ENCODE data around the gene NRXN3. TPM values are rescaled to one million over a fixed set of nuclear protein-coding genes. Genes with fewer than 3 reads are reported as not detected.

The NRXN3 gene
- total RNA-seq, 2 donors from 2014 or later, result not detected

- Mint-ChIP-seq H3K4me1 (ENCODE audit: low read depth) (no peaks in the 10 kb centered on the region), H3K27me3 (ENCODE audit: low read depth) (no peaks in the 10 kb centered on the region), H3K4me3 (no peak overlapping the region), H3K9me3 (peaks cover 8 to 9% of the 10 kb centered on the region in 2 donors), H3K36me3 (ENCODE audit: insufficient read depth in 2 of 2) (no peaks in the 10 kb centered on the region), H3K27ac (no peak overlapping the region)
- DNase-seq (no peak), ATAC-seq (replicated peaks in 1 of 2) (no peak)
Measured at GRCh38 chr14:79712302-79712950, 1542.3 kb downstream of the NRXN3 start.

- peaks cover 0 to 4% of the 10 kb centered on the region in 2 donors for H3K9me3 Mint-ChIP-seq
- H3K27me3 Mint-ChIP-seq (ENCODE audit: low read depth), result no peaks in the 10 kb centered on the region
Measured at GRCh38 chr14:79721399-79722084, 1551.4 kb downstream of the NRXN3 start.

GRCh38 chr14:79724934-79725717 lies 1555.0 kb downstream of the NRXN3 start:
- H3K4me3 Mint-ChIP-seq, result no peak overlapping the region
- H3K36me3 Mint-ChIP-seq (ENCODE audit: insufficient read depth in 2 of 2), result no peaks in the 10 kb centered on the region
- ATAC-seq (replicated peaks in 1 of 2) (no peak), DNase-seq (no peak)
- peaks cover 3 to 4% of the 10 kb centered on the region in 2 donors for H3K9me3 Mint-ChIP-seq
- no peaks in the 10 kb centered on the region for H3K27me3 Mint-ChIP-seq (ENCODE audit: low read depth)
- no peaks in the 10 kb centered on the region for H3K4me1 Mint-ChIP-seq (ENCODE audit: low read depth)
- H3K27ac Mint-ChIP-seq, result no peak overlapping the region

More at GRCh38 chr14:79721399-79722084, 1551.4 kb downstream of the NRXN3 start:
- ATAC-seq (replicated peaks in 1 of 2), result no peak
- H3K4me1 Mint-ChIP-seq (ENCODE audit: low read depth), result no peaks in the 10 kb centered on the region
- H3K36me3 Mint-ChIP-seq (ENCODE audit: insufficient read depth in 2 of 2), result no peaks in the 10 kb centered on the region
- no peak for DNase-seq
- H3K27ac Mint-ChIP-seq, result no peak overlapping the region
- H3K4me3 Mint-ChIP-seq, result no peak overlapping the region

- H3K9me3 Mint-ChIP-seq, result peaks cover 0 to 3% of the 10 kb centered on the region in 2 donors
- no peaks in the 10 kb centered on the region for H3K4me1 Mint-ChIP-seq (ENCODE audit: low read depth)
- no peak for ATAC-seq (replicated peaks in 1 of 2)
- H3K27me3 Mint-ChIP-seq (ENCODE audit: low read depth), result no peaks in the 10 kb centered on the region
- H3K4me3 Mint-ChIP-seq, result no peak overlapping the region
- H3K36me3 Mint-ChIP-seq (ENCODE audit: insufficient read depth in 2 of 2), result no peaks in the 10 kb centered on the region
- DNase-seq, result no peak
- H3K27ac Mint-ChIP-seq, result no peak overlapping the region
Measured at GRCh38 chr14:79727900-79728299, 1557.7 kb downstream of the NRXN3 start.

GRCh38 chr14:79728331-79728730 lies 1558.2 kb downstream of the NRXN3 start:
- Mint-ChIP-seq H3K9me3 (peaks cover 0 to 3% of the 10 kb centered on the region in 2 donors), H3K36me3 (ENCODE audit: insufficient read depth in 2 of 2) (no peaks in the 10 kb centered on the region), H3K27ac (no peak overlapping the region), H3K4me1 (ENCODE audit: low read depth) (no peaks in the 10 kb centered on the region), H3K4me3 (no peak overlapping the region), H3K27me3 (ENCODE audit: low read depth) (no peaks in the 10 kb centered on the region)
- DNase-seq, result no peak
- no peak for ATAC-seq (replicated peaks in 1 of 2)

- H3K4me1 Mint-ChIP-seq (ENCODE audit: low read depth), result no peaks in the 10 kb centered on the region
- no peak for ATAC-seq (replicated peaks in 1 of 2)
- no peak overlapping the region for H3K4me3 Mint-ChIP-seq
- H3K27ac Mint-ChIP-seq, result no peak overlapping the region
- no peak for DNase-seq
- peaks cover 0 to 3% of the 10 kb centered on the region in 2 donors for H3K9me3 Mint-ChIP-seq
- no peaks in the 10 kb centered on the region for H3K36me3 Mint-ChIP-seq (ENCODE audit: insufficient read depth in 2 of 2)
- H3K27me3 Mint-ChIP-seq (ENCODE audit: low read depth), result no peaks in the 10 kb centered on the region
Measured at GRCh38 chr14:79729731-79730130, 1559.6 kb downstream of the NRXN3 start.

- no peak for ATAC-seq (replicated peaks in 1 of 2)
- Mint-ChIP-seq H3K27ac (no peak overlapping the region), H3K4me1 (ENCODE audit: low read depth) (no peaks in the 10 kb centered on the region), H3K9me3 (peaks cover 0 to 3% of the 10 kb centered on the region in 2 donors), H3K36me3 (ENCODE audit: insufficient read depth in 2 of 2) (no peaks in the 10 kb centered on the region), H3K4me3 (no peak overlapping the region), H3K27me3 (ENCODE audit: low read depth) (no peaks in the 10 kb centered on the region)
- DNase-seq, result no peak
Measured at GRCh38 chr14:79730196-79730595, 1560.0 kb downstream of the NRXN3 start.

- no peak for ATAC-seq (replicated peaks in 1 of 2)
- no peaks in the 10 kb centered on the region for H3K27me3 Mint-ChIP-seq (ENCODE audit: low read depth)
- H3K9me3 Mint-ChIP-seq, result peaks cover 0 to 3% of the 10 kb centered on the region in 2 donors
- DNase-seq, result no peak
- H3K36me3 Mint-ChIP-seq (ENCODE audit: insufficient read depth in 2 of 2), result no peaks in the 10 kb centered on the region
- no peaks in the 10 kb centered on the region for H3K4me1 Mint-ChIP-seq (ENCODE audit: low read depth)
- no peak overlapping the region for H3K4me3 Mint-ChIP-seq
- H3K27ac Mint-ChIP-seq, result no peak overlapping the region
Measured at GRCh38 chr14:79730953-79731352, 1560.8 kb downstream of the NRXN3 start.

GRCh38 chr14:79732911-79733655 lies 1562.9 kb downstream of the NRXN3 start:
- Mint-ChIP-seq H3K27me3 (ENCODE audit: low read depth) (no peaks in the 10 kb centered on the region), H3K4me3 (no peak overlapping the region), H3K36me3 (ENCODE audit: insufficient read depth in 2 of 2) (peaks cover 0 to 2% of the 10 kb centered on the region in 2 donors), H3K4me1 (ENCODE audit: low read depth) (no peaks in the 10 kb centered on the region), H3K9me3 (peaks cover 4 to 7% of the 10 kb centered on the region in 2 donors), H3K27ac (no peak overlapping the region)
- DNase-seq (no peak), ATAC-seq (replicated peaks in 1 of 2) (no peak)

- no peak overlapping the region for H3K4me3 Mint-ChIP-seq
- no peaks in the 10 kb centered on the region for H3K4me1 Mint-ChIP-seq (ENCODE audit: low read depth)
- H3K36me3 Mint-ChIP-seq (ENCODE audit: insufficient read depth in 2 of 2), result peaks cover 0 to 2% of the 10 kb centered on the region in 2 donors
- no peak overlapping the region for H3K27ac Mint-ChIP-seq
- no peaks in the 10 kb centered on the region for H3K27me3 Mint-ChIP-seq (ENCODE audit: low read depth)
- no peak for DNase-seq
- H3K9me3 Mint-ChIP-seq, result peaks cover 4 to 6% of the 10 kb centered on the region in 2 donors
- no peak for ATAC-seq (replicated peaks in 1 of 2)
Measured at GRCh38 chr14:79734151-79734550, 1564.0 kb downstream of the NRXN3 start.

- DNase-seq (no peak), ATAC-seq (replicated peaks in 1 of 2) (no peak)
- H3K27ac Mint-ChIP-seq, result no peak overlapping the region
- H3K4me3 Mint-ChIP-seq, result no peak overlapping the region
- no peaks in the 10 kb centered on the region for H3K4me1 Mint-ChIP-seq (ENCODE audit: low read depth)
- H3K27me3 Mint-ChIP-seq (ENCODE audit: low read depth), result no peaks in the 10 kb centered on the region
- H3K36me3 Mint-ChIP-seq (ENCODE audit: insufficient read depth in 2 of 2), result peaks cover 0 to 2% of the 10 kb centered on the region in 2 donors
- peaks cover 4 to 6% of the 10 kb centered on the region in 2 donors for H3K9me3 Mint-ChIP-seq
Measured at GRCh38 chr14:79734656-79735055, 1564.5 kb downstream of the NRXN3 start.

- Mint-ChIP-seq H3K9me3 (peaks cover 6 to 7% of the 10 kb centered on the region in 2 donors), H3K4me1 (ENCODE audit: low read depth) (no peaks in the 10 kb centered on the region), H3K36me3 (ENCODE audit: insufficient read depth in 2 of 2) (peaks cover 2 to 3% of the 10 kb centered on the region in 2 donors), H3K4me3 (no peak overlapping the region), H3K27ac (no peak overlapping the region), H3K27me3 (ENCODE audit: low read depth) (no peaks in the 10 kb centered on the region)
- ATAC-seq (replicated peaks in 1 of 2) (no peak), DNase-seq (no peak)
Measured at GRCh38 chr14:79735121-79735520, 1564.9 kb downstream of the NRXN3 start.
